RCC 7860 (cell line): ENCODE data around the gene ATP8B3.
"Not testable (repeated sequence)": the region's sequence is repeated elsewhere in the genome, so short reads cannot be mapped to it uniquely, and the experiment has no call there.

Experiments
- DNase-seq: peaks from one replicate; pipeline ENCODE4 v3.0.0-alpha.2; 2015; ENCODE audit warnings: low spot score
- FAIRE-seq: peaks from 2 replicates; lab custom pipeline; 2012; peaks lifted over from hg19 to GRCh38; lab: Jason Lieb, UNC

Gene ATP8B3

DNA sequence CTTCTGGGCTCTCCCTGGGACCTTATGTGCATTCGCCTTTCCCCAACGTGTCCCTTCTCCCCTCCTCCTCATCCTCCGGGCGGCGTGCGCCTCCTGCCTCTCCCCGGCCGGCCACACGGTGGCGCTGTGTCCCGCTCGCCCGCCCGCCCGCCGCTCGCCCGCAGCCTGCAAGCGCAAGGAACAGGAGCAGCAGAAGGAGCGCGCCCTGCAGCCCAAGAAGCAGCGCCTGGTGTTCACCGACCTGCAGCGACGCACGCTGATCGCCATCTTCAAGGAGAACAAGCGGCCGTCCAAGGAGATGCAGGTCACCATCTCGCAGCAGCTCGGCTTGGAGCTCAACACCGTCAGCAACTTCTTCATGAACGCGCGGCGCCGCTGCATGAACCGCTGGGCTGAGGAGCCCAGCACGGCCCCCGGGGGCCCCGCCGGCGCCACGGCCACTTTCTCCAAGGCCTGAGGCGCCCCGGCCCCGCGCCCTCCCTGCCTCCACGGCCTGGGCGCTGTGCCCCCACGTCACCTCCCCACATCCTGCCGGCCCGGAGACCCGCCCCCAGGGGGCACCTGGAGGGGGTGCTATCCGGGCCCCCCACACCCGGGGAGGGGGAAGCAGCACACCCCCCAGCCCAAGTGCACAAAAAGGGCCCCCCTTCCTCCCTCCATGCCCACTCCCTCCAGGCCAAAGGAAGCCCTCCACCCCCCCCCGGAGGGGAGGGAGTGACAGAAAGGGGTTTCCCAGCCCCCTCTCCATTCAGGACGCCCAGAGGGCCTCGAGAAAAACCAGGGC lies 36.9 kb downstream of the ATP8B3 start:
- no peak for DNase-seq
- no peak for FAIRE-seq

DNA sequence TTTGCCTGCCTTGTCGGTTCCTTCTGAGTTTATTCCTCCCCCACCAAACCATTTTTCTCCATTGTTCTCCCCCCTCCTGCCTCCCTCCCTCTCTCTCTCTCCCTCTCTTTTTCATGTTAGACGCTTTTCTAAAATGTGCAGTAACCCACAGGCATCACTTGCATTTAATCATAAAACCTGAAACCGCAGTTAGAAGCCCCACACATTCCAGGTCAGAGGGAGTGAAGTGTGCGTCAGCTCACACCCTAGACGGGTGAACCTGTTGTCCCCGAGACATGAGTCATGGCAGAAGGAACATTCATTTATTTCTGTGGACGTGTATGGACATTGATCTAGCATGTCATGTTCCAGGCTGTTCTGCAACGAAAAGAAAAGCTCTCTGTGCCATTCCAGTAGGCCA lies 38.9 kb downstream of the ATP8B3 start:
- DNase-seq (peak; percentile 93), FAIRE-seq (peak; percentile 97)

- DNase-seq (no peak), FAIRE-seq (no peak)
Observed at GRCh38 chr19:1770866-1771576, 41.1 kb downstream of the ATP8B3 start.

DNA sequence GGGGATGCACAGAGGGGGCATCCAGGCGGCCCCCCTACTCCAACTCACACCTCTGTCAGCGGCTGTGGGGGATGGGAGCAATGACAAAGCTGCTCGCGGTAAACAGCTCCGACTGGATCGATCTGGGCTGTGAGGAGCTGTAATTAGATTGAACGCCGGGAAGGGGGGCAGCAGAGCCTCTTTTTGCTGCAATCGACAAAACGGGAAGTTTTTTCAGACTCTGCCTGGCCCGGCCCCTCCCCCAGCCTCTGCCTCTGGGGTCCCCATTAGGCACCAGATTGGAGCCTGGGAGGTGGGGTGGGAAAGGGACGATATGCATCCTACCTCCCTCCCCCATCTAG lies 42.5 kb downstream of the ATP8B3 start:
- DNase-seq (no peak), FAIRE-seq (no peak)

GRCh38 chr19:1768918-1769644 lies 43.0 kb downstream of the ATP8B3 start:
- no peak for FAIRE-seq
- DNase-seq = no peak

- DNase-seq (no peak), FAIRE-seq (no peak)
Observed at GRCh38 chr19:1768248-1768647, 43.8 kb downstream of the ATP8B3 start.

- DNase-seq = no peak
- no peak for FAIRE-seq
Observed at GRCh38 chr19:1767464-1767933, 44.6 kb downstream of the ATP8B3 start.

DNA sequence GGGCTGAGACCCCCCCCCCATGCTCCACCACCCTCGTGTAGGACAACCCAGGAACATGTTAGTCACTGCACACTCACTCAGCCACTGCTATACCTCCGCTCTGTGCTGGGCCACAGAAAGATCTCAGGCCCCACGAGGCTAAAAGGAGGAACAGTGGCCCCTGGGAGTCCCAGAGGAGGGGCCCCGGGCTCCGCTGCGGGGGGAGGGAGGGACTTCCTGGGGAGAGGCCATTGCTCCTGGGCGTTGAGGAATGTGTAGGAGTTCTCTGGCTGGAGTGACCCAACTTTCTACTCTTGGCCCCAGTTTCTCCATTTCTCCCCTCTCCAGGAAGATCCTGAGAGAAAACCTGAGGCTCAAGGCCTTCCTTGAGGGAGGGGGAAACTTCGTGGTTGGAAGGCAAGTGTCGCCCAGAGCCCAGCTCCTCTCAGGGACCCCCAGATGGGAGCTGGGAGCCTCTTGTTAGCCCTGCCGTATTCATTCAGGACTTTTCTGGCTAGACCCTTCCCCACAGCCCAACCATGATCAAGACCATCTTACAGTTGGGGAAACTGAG lies 45.2 kb downstream of the ATP8B3 start:
- FAIRE-seq (no peak), DNase-seq (peak; percentile 35)

- FAIRE-seq = no peak
- DNase-seq = no peak
Observed at GRCh38 chr19:1765904-1766799, 45.9 kb downstream of the ATP8B3 start.

GRCh38 chr19:1765232-1765903 lies 46.7 kb downstream of the ATP8B3 start:
- FAIRE-seq (no peak), DNase-seq (no peak)

GRCh38 chr19:1764729-1765128 lies 47.3 kb downstream of the ATP8B3 start:
- no peak for DNase-seq
- no peak for FAIRE-seq

- no peak for DNase-seq
- no peak for FAIRE-seq
Observed at GRCh38 chr19:1763648-1764639, 48.1 kb downstream of the ATP8B3 start.

- DNase-seq (no peak), FAIRE-seq (no peak)
Observed at GRCh38 chr19:1762243-1763117, 49.6 kb downstream of the ATP8B3 start.

DNA sequence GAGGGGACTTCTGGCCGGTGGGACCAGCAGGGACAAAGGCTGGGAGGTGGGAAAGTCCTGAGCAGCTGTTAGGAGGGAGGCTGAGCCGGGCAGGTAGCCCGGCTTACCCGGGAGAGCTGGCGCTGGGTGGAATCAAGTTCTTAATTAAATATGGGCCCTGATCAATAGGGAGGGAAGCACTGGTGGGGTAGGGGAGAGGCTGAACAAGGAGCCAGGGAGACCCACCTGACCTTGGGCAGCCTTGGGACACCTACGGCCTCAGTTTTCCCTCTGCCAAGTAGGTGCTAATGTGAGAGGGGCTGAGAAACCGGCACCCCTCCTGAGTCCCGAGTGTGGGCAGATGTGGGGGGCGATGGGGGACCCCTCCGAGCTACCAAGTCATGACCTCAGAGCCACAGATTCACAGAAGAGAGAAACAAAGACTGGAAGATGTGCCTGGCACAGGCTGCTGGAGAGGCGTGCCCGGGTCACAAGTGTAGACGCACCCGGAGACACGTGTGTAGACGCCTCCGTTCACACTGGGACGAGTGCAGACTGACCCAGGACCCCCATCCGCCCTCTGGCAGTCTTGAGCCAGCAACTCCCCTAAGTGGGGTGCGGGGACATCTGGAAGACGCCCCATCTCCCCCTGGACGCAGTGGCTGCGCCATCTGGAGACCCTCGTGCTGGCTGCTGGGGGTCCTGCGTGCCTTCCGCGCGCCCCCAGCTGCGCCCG lies 50.4 kb downstream of the ATP8B3 start:
- FAIRE-seq (no peak), DNase-seq (no peak)

DNA sequence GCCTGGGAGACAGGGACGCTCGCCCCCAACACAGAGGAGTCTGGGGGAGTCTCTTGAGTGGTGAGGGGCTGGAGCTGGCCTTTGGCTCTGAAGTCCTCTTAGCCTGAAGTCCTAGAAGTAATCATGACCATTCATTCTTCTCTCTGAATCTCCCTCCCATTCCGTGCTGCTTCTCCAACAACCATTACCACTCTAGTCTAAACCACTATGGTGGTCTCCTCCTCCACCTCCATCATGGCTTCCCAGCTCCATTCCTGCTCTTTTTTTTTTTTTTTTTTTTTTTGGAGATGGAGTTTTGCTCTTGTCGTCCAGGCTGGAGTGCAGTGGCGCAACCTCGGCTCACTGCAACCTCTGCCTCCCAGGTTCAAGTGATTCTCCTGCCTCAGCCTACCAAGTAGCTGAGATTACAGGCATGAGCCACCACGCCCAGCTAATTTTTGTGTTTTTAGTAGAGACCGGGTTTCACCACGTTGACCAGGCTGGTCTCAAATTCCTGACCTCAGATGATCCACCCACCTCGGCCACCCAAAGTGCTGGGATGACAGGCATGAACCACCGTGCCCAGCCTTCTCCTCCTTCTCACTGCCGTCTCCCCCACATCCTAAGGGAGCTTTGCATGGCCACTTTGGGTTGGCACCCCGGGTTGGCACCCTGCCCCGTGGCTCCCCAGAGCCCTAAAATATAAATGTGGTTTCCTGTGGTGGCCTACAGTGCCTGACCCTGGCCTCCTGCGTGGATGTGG lies 51.1 kb downstream of the ATP8B3 start:
- FAIRE-seq, DNase-seq: not testable (repeated sequence)

- DNase-seq = no peak
- FAIRE-seq = no peak
Observed at GRCh38 chr19:1760020-1760419, 52.1 kb downstream of the ATP8B3 start.
